IMR-90 (cell line): ENCODE results near the gene TRIM38.

Source experiments
- CEBPB ChIP-seq: IDR thresholded peaks from 2 replicates; pipeline ENCODE4 v1.6.1; 2012; ENCODE audit warnings: low read depth, low read length, improper control_type of control experiment
- CTCF ChIP-seq: conservative IDR thresholded peaks from 2 replicates; pipeline ENCODE4 v1.5.1; 2012; ENCODE audit warnings: mild to moderate bottlenecking, low read depth, low read length, improper control_type of control experiment
- ELK1 ChIP-seq: fragments of 150-350 bp; IDR thresholded peaks from 2 replicates; pipeline ENCODE4 v1.6.1; 2016; ENCODE audit warnings: low read depth, mild to moderate bottlenecking, low read length, moderate library complexity, borderline replicate concordance
- FOS ChIP-seq: fragments of 150-350 bp; IDR thresholded peaks from 2 replicates; pipeline ENCODE4 v1.6.1; 2016; ENCODE audit warnings: low read depth, low read length
- MAZ ChIP-seq: IDR thresholded peaks from 2 replicates; pipeline ENCODE4 v1.6.1; 2012; ENCODE audit warnings: low read depth, mild to moderate bottlenecking, low read length, improper control_type of control experiment, moderate library complexity, borderline replicate concordance
- MXI1 ChIP-seq: IDR thresholded peaks from 2 replicates; pipeline ENCODE4 v1.6.1; 2012; ENCODE audit warnings: low read depth, mild to moderate bottlenecking, low read length, moderate library complexity, borderline replicate concordance
- POLR2A ChIP-seq: IDR thresholded peaks from 2 replicates; pipeline ENCODE4 v1.6.1; 2012; ENCODE audit warnings: mild to moderate bottlenecking, low read depth, low read length
- RFX5 ChIP-seq: IDR thresholded peaks from 2 replicates; pipeline ENCODE4 v1.8.0; 2012; ENCODE audit warnings: low read depth, mild to moderate bottlenecking, low read length, moderate library complexity
- SMC3 ChIP-seq: fragments of 150-350 bp; IDR thresholded peaks from 2 replicates; pipeline ENCODE4 v1.6.1; 2016; ENCODE audit warnings: low read depth, mild to moderate bottlenecking, antibody characterized with exemption, low read length, moderate library complexity

- TF ChIP-seq MAZ (no peak), CTCF (no peak), POLR2A (no peak), RFX5 (no peak), CEBPB (no peak), MXI1 (no peak), SMC3 (no peak), ELK1 (no peak), FOS (no peak)
Observed at GRCh38 chr6:25935953-25936352, 26.6 kb upstream of the TRIM38 start.
